Endothelial cell of hepatic sinusoid (primary cell): Measurements from ENCODE around the gene UBN1.

Experiments used
- in situ Hi-C: cut with HindIII; loops from 2 replicates; pipeline ENCODE4 v1.10.0; 2017; ENCODE audit warnings: low sequenced_read_pairs

The UBN1 gene

GRCh38 chr16:4820652-4821051, 26.6 kb upstream of the UBN1 start:
- in situ Hi-C loops: no loop called here

- in situ Hi-C loops: no loop called here
These were observed 22.1 kb upstream of the UBN1 start for GRCh38 chr16:4825196-4825595.

GRCh38 chr16:4826526-4826925, 20.8 kb upstream of the UBN1 start:
- in situ Hi-C loops: no loop called here

- in situ Hi-C loops: no loop called here
These were observed 20.3 kb upstream of the UBN1 start for GRCh38 chr16:4826980-4827379.

DNA sequence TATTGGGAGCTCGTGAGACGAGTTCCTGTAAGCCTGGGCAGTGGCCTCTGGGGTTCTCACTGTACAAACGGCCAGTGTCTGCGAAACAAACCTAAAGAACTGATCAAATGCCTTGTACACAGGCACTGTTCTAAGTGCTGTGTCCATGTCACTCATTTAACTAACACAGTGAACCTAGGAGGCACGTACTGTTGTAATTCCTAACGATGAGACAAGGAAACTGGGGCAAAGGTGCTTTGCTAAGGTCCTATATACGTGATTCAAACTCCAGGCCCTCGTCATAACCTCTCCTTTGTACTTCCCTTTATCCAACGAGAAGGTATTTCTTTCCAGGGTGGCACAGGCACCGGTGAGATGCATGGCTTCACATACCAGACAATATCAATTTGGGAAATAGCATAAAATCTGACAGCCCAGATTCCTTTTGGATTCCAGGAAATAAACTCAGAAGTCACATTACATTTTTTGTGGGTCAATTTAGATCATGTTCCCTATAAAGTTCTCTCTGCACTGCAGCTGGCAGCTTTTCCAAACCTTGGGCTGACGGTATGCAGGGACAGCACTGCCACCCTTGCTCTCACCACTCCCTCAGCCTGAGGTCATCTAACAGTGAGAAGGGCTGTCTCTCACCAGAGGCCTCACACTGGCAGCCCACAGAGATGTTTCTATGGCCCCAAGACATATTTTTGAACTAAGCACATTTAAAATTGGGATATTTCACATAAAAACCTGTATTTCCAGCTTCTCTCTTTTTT, 18.5 kb upstream of the UBN1 start:
- in situ Hi-C loops: no loop called here

DNA sequence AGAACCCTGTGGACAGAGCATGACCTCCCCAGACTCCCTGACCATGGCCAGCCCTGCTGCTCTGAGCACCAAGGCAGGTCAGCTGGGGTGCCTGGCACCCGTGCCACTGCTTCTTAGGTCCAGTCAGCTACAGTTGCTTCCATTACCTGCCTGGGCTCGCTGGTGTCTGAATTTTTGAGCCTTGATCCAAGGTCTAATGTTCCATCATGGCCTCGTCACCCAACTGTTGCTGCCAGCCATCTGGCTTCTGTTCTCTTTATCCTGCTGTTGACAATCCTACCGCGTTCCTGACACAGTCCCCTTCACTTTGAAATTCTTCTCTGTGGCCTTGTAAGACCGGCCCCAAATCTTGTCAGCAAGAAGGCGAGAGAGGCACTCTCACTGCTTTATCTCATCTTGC, 16.9 kb upstream of the UBN1 start:
- in situ Hi-C loops: loop anchor here (5.0 kb wide), 1 partner anchor 63 kb away; the partner anchor contains the start of gene ZNF500

DNA sequence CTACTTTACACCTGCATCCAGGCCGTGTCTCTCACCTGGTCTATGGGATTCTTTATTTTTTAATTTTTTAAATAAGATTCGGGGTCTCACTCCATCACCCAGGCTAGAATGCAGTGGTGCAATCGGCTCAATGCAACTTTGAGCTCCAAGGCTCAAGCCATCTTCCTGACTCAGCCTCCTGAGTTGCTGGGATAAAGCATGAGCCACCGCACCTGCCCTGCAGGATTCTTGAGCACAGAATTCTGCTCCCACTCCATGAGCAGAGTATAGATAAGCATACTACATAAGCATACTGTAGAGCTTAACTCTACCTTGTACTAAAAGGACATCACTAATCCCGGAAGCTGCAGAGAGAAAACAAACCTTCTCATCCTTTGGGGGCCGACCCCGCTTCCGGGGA, 15.7 kb upstream of the UBN1 start:
- in situ Hi-C loops: loop anchor here (5.0 kb wide), 1 partner anchor 64 kb away; the partner anchor contains the start of gene ZNF500

DNA sequence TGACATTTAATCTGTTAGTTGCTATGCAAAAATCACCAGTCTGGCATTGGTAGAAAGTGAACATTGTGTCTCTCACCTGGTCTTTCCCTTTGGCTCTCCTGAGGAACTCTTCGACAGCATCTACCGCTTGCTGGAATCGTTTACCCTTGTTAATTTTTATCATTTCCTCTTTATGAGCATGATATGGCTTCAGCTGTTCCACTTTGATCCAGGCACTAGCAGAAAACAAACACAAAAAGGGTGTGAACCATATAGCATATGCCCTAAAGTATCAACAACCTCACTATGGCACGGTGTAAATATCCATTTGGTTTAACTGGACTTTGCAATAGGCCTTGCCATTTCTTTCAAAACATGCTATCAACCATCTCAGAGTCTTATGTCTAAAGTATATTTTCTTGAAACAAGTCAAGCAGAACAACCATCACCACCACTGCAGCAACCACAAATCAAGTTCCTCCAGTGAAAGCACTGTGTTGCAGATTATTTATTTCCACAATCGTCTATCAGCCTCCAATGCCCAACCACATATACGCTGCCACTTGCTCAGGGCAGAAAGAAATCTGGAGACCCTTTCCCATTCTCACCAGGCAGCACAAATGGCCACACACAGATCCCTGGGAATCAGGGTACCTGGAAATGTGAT, 14.5 kb upstream of the UBN1 start:
- in situ Hi-C loops: loop anchor here (5.0 kb wide), 1 partner anchor 66 kb away; the partner anchor contains the start of gene ZNF500

- in situ Hi-C loops: loop anchor here (5.0 kb wide), 1 partner anchor 66 kb away; the partner anchor contains the start of gene ZNF500
These were observed 13.7 kb upstream of the UBN1 start for GRCh38 chr16:4833584-4833983.

DNA sequence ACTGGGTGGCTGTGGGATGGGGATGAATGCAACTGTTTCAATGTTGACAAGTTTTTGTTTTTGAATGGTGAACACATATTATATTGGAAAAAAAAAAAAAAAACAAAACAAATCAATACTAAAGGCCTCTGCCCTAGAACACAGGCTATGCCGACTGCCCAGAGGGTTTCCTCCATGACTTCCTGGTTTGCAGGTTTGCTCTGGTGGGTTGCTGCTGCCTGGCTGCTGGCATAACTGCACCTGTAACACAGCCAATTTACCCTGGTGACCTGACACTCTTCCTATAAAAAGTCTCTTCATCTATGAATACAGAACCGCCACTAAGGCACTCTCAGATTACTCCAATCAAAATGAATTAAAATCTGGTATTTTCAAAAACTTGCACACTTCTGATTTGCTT, 10.6 kb upstream of the UBN1 start:
- in situ Hi-C loops: loop anchor here (5.0 kb wide), 1 partner anchor 106 kb away; no protein-coding TSS in a partner anchor

DNA sequence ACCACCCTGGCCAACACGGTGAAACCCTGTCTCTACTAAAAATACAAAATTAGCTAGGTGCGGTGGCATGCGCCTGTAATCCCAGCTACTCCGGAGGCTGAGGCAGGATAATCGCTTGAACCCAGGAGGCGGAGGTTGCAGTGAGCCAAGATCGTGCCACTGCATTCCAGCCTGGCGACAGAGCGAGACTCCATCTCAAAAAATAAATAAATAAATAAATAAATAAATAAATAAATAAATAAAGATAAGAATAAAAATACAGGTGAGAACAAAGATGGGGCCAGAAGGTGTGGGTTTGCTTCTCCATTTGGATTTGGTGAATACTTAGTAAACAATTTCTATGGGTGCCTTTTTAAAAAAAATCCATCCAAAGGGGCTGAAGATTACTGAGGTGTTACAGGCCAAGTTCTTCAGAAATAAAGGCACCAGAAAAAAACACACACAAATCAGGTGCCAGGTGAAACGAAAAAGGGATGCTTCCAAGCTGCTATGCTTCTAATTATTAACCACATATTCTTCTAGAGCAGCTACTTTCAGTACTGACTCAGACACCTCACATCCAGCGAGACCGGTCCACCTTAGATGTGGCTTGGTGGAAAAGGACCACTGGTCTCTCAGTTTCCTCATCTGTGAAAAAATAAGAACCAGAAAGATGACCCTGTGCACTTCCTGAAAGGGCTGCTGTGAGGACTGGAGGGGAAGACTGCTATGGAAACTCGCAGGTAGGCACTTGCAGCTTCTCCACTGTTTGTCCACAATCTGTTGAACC, 9.4 kb upstream of the UBN1 start:
- in situ Hi-C loops: loop anchor here (5.0 kb wide), 1 partner anchor 104 kb away; no protein-coding TSS in a partner anchor

DNA sequence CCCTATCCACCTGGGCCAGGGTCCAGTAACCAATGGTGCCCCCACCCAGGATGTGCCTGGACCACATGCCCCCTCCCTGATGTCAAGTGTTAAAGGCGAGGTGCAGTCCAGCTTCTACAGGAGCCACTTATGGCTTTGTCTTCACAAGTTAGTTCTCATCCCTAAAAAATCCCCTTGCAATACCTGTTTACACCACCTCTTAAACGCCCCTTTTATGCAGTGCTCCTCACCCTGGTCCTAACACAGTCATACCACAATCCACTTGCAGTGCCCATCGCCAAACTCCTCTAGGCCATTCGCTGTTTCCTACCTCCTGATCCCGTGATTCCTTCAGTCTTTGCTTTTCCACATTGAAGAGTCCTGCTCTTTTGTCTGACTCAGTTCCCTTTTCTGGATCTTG, 7.3 kb upstream of the UBN1 start:
- in situ Hi-C loops: loop anchor here (5.0 kb wide), 1 partner anchor 102 kb away; no protein-coding TSS in a partner anchor

DNA sequence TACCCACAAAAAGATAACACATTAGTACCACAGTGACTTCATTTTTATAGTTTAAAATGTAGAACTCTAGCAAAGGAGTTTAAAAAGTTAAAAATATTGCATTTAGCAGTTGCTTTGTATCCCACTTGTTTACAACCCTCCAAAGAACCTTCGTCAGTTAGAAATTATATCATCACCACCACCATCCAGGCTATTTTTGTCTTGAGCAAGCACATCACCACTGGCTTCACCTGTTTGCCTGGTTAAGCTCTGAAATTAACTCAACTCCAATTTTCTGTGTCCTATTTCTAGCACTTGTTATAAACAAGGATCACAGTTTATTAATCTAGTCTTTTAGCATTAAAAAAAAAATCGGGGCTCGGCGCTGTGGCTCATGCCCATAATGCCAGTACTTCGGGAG, 6.3 kb upstream of the UBN1 start:
- in situ Hi-C loops: no loop called here

DNA sequence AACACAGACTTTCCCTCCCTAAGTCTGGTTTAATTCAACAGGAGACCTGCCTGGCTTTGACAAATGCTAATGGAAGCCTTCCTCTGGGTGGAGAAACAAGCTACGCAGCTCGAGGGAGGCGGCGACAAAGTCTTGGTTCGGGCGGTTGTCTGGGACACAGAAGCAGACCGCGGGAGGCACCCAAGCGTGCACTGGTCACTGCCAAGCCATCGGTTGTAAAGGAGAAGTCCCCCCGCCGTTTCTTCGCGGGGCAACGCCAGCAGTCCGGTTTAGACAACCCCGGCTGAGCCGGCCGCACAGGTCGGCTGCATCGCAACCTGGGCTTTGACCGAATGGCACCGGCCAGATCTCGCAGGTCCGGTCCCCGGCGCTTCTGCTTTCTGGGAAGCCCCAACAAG, 779 bp upstream of the UBN1 start:
- in situ Hi-C loops: no loop called here

- in situ Hi-C loops: no loop called here
These were observed 700 bp downstream of the UBN1 start for GRCh38 chr16:4847774-4848587.

GRCh38 chr16:4850211-4850610, 2.9 kb downstream of the UBN1 start:
- in situ Hi-C loops: no loop called here

DNA sequence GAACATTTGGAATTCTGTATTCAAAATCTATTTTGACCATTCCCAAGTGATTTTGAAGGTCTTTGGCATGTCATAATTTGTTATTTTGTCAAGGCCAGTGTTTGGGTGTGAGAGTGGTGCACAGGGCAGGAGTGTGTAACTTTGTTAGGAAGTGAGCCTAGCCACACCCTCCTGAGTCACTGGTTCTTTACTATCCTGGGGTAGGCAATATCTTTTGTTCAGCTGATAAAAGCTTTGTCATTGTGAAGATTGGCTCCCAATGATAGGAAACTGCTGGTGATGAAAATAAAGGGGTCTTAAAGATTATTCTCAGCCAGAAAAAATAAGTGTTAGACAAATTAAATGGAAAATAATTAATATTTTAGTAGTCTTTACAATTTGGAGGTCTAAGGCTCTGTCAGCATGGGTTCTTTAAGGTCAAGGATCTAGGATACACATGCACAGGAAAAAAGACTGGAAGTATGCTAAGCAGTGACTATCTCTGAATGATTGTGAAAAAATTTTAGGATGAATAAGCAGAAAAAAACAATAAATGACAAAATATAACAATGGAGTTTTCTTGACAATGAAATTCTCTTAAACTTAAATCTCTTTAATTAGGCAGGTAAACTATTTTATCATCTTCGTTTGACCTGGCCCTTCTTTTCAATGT, 5.1 kb downstream of the UBN1 start:
- in situ Hi-C loops: no loop called here

DNA sequence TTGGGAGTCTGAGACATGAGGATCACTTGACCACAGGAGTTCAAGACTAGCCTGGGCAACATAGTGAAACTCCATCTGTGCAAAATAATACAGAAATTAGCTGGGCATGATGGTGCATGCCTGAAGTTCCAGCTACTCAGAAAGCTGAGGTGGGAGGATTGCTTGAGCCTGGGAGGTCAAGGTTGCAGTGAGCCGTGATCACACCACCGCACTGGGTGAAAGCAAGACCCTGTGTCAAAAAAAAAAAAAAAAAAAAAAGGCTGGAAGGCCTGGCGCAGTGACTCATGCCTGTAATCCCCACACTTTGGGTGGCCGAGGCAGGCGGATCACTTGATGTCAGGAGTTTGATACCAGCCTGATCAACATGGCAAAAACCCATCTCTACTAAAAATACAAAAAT, 8.1 kb downstream of the UBN1 start:
- in situ Hi-C loops: no loop called here

- in situ Hi-C loops: no loop called here
These were observed 8.5 kb downstream of the UBN1 start for GRCh38 chr16:4855804-4856203.
